ENCODE data around the gene SPOCK2. TPM values are rescaled to one million over a fixed set of nuclear protein-coding genes. Genes with fewer than 3 reads are reported as not detected.

Gene SPOCK2
- total RNA-seq, 4 donors from 2014 or later: 3.4 to 6.7 (median 5.3) TPM

DNA sequence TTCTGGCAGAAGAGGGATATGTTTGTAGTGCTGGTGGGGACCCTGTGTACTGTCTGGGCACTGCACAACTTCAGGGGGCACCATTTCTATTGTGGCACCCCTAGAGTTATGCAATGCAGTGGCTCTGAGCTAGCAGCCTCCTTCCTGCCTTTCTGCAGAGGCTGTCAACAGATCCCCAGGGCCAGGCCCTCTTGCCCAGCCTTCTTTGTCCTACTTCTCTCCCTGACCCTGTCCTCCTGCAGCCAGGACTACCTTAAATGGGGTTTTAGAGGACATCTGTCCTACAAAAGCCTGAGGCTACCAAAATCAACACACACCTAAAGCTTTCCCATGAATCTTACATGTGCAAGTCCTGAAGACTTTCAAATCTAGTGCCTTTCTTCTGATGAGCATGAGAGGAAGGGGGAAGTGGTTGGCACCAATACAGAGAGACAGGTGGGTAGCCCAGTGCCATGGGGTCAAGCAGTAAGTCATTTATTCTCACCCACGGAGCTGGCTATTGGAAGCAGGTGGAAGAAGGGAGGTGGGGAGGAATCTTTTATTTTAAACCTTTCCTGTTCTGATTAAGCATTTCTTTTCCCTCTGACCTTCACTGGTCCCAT, 2.4 kb downstream of the SPOCK2 start:
- Histone ChIP-seq H3K9me3 (no peaks in the 10 kb centered on the region), H3K4me3 (no peak overlapping the region), H3K27me3 (peaks cover 30 to 41% (median 31%) of the 10 kb centered on the region in 3 donors), H3K27ac (peak overlapping the region in 3 of 4 donors; percentile 51 to 68 (median 67)), H3K36me3 (no peaks in the 10 kb centered on the region), H3K4me1 (peaks cover 14 to 18% of the 10 kb centered on the region in 2 donors)
- no peak for DNase-seq
- in situ Hi-C loops (cut with MboI; ENCODE audit: low sequenced_read_pairs in 4 of 4) (no loop called here), intact Hi-C loops (cut with DNase I; ENCODE audit: low total_unique reads) (no loop called here)
- TF ChIP-seq POLR2A (IDR thresholded peaks at IDR 0.05) (no peak), CTCF (IDR thresholded peaks at IDR 0.05 in 4 of 5, conservative IDR thresholded peaks at IDR 0.05 in 1 of 5) (no peak)
- ATAC-seq: no peak

DNA sequence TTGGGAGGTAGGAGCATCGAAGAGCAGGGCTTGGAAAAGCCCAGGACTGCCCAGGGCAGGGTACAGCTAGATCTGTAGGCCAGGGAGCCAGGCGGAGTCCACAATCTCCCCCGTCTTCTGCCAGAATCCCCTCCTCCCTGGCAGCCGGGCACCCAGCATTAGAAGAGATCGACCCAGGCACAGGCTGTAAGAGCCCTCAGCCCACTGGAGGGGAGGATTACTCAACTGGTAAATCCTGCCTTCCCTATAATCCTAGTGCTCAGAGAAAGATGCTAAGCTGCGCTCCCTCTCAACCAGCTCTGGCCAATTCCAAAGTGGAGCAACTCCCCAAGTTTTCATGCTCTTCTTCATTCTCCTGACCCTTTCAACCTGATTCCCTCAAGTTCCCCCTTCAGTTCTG, 3.2 kb downstream of the SPOCK2 start:
- intact Hi-C loops (cut with DNase I; ENCODE audit: low total_unique reads): no loop called here
- no peak overlapping the region for H3K4me3 ChIP-seq
- in situ Hi-C loops (cut with MboI; ENCODE audit: low sequenced_read_pairs in 4 of 4): no loop called here

DNA sequence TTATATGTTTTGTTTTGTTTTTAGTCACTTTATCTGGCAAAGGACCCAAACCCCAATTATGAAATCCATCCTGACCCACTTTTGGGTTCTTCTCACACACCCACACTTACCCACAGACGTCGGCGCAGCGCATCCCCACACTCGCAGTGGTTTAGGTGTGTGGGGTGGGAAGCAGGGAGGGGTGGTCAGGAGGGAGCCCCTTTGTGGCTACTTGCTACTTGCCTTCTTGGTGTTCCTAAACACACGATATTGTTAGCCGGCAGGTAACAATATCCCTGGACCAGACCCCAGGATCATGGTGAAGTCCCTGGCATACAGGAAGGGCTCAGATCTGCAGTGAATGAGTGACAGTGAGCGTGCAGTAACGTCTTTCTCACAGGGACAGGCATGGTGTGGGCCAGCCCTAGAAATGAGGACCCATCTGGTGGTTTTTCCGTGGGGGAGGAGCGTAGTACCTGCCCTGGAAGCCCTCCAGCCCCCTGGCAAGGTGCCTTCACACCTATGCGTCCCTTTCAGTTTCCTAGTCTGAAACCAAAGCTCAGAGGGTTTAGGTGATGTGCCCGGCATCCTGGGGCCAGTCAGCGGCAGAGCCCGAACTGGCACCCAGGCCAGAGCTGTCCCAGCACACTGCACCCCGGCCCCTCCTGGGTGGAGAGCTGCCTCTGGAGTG, 4.4 kb downstream of the SPOCK2 start:
- TF ChIP-seq POLR2A (IDR thresholded peaks at IDR 0.05): no peak
- no peak for TF ChIP-seq CTCF (IDR thresholded peaks at IDR 0.05 in 4 of 5, conservative IDR thresholded peaks at IDR 0.05 in 1 of 5)
- no peak overlapping the region for H3K4me3 ChIP-seq
- peaks cover 10 to 12% of the 10 kb centered on the region in 2 donors for H3K4me1 ChIP-seq
- DNase-seq (no peak), ATAC-seq (no peak)
- intact Hi-C loops (cut with DNase I; ENCODE audit: low total_unique reads) (no loop called here), in situ Hi-C loops (cut with MboI; ENCODE audit: low sequenced_read_pairs in 4 of 4) (no loop called here)
- H3K36me3 ChIP-seq: no peaks in the 10 kb centered on the region
- no peak overlapping the region for H3K27ac ChIP-seq
- no peaks in the 10 kb centered on the region for H3K9me3 ChIP-seq
- H3K27me3 ChIP-seq: peaks cover 16 to 20% (median 16%) of the 10 kb centered on the region in 3 donors

More for the DNA sequence above, 3.2 kb downstream of the SPOCK2 start:
- no peaks in the 10 kb centered on the region for H3K9me3 ChIP-seq
- no peak for ATAC-seq
- no peak for TF ChIP-seq POLR2A (IDR thresholded peaks at IDR 0.05)
- no peak for TF ChIP-seq CTCF (IDR thresholded peaks at IDR 0.05 in 4 of 5, conservative IDR thresholded peaks at IDR 0.05 in 1 of 5)
- H3K4me1 ChIP-seq: peaks cover 14 to 18% of the 10 kb centered on the region in 2 donors
- peaks cover 23 to 33% (median 26%) of the 10 kb centered on the region in 3 donors for H3K27me3 ChIP-seq
- H3K27ac ChIP-seq: no peak overlapping the region
- DNase-seq: no peak
- H3K36me3 ChIP-seq: no peaks in the 10 kb centered on the region

GRCh38 chr10:72082856-72083789, 5.2 kb downstream of the SPOCK2 start:
- intact Hi-C loops (cut with DNase I; ENCODE audit: low total_unique reads) (no loop called here), in situ Hi-C loops (cut with MboI; ENCODE audit: low sequenced_read_pairs in 4 of 4) (no loop called here)
- DNase-seq (no peak), ATAC-seq (no peak)
- no peaks in the 10 kb centered on the region for H3K9me3 ChIP-seq
- TF ChIP-seq CTCF (IDR thresholded peaks at IDR 0.05 in 4 of 5, conservative IDR thresholded peaks at IDR 0.05 in 1 of 5) (no peak), POLR2A (IDR thresholded peaks at IDR 0.05) (no peak)
- peaks cover 2 to 4% of the 10 kb centered on the region in 2 donors for H3K4me1 ChIP-seq
- H3K27me3 ChIP-seq: peaks cover 8 to 12% (median 9%) of the 10 kb centered on the region in 3 donors
- H3K36me3 ChIP-seq: no peaks in the 10 kb centered on the region
- H3K4me3 ChIP-seq: no peak overlapping the region
- no peak overlapping the region for H3K27ac ChIP-seq

Data from gastrocnemius medialis (tissue), 4 donors.